ENCODE measurements around the gene COPE. TPM values are rescaled to one million over a fixed set of nuclear protein-coding genes. Genes with fewer than 3 reads are reported as not detected.

The COPE gene
- total RNA-seq, 1 donor = 179 TPM

- no peak for DNase-seq (ENCODE audit: insufficient read length, low spot score, missing footprints)
- H3K4me2 ChIP-seq (ENCODE audit: insufficient read depth, low read length) = no peak overlapping the region
- H3K9me3 ChIP-seq (ENCODE audit: low read depth, low read length) = no peaks in the 10 kb centered on the region
- H3K27me3 ChIP-seq (ENCODE audit: insufficient read depth, low read length) = no peaks in the 10 kb centered on the region
- no peak overlapping the region for H3K4me3 ChIP-seq (ENCODE audit: insufficient read depth, low read length)
- no peaks in the 10 kb centered on the region for H4K20me1 ChIP-seq (ENCODE audit: insufficient read depth, low read length)
- H3K4me1 ChIP-seq (ENCODE audit: insufficient read depth, low read length) = peaks cover 7% of the 10 kb centered on the region
- H3K79me2 ChIP-seq (ENCODE audit: insufficient read depth, low read length) = peaks cover 27% of the 10 kb centered on the region
- H3K36me3 ChIP-seq (ENCODE audit: insufficient read depth, low read length) = peaks cover 7% of the 10 kb centered on the region
- TF ChIP-seq CTCF (IDR thresholded peaks at IDR 0.05; ENCODE audit: extremely low read depth, low read depth, low read length) = no peak
- no peak overlapping the region for H3K27ac ChIP-seq (ENCODE audit: low read depth, low read length)
- H2AFZ ChIP-seq (ENCODE audit: low read length) = no peak overlapping the region
Observed at GRCh38 chr19:18943465-18943864, 24.3 kb upstream of the COPE start.

- H3K4me3 ChIP-seq (ENCODE audit: insufficient read depth, low read length) = no peak overlapping the region
- H3K79me2 ChIP-seq (ENCODE audit: insufficient read depth, low read length) = peaks cover 32% of the 10 kb centered on the region
- H3K4me1 ChIP-seq (ENCODE audit: insufficient read depth, low read length) = peaks cover 7% of the 10 kb centered on the region
- no peaks in the 10 kb centered on the region for H3K27me3 ChIP-seq (ENCODE audit: insufficient read depth, low read length)
- TF ChIP-seq CTCF (IDR thresholded peaks at IDR 0.05; ENCODE audit: extremely low read depth, low read depth, low read length) = no peak
- DNase-seq (ENCODE audit: insufficient read length, low spot score, missing footprints) = peak; percentile 50
- no peak overlapping the region for H3K4me2 ChIP-seq (ENCODE audit: insufficient read depth, low read length)
- H4K20me1 ChIP-seq (ENCODE audit: insufficient read depth, low read length) = peaks cover 4% of the 10 kb centered on the region
- peaks cover 14% of the 10 kb centered on the region for H3K36me3 ChIP-seq (ENCODE audit: insufficient read depth, low read length)
- H3K9me3 ChIP-seq (ENCODE audit: low read depth, low read length) = no peaks in the 10 kb centered on the region
- H3K27ac ChIP-seq (ENCODE audit: low read depth, low read length) = no peak overlapping the region
- H2AFZ ChIP-seq (ENCODE audit: low read length) = no peak overlapping the region
Observed at GRCh38 chr19:18942692-18943091, 23.5 kb upstream of the COPE start.

- Histone ChIP-seq H3K27ac (ENCODE audit: low read depth, low read length) (no peak overlapping the region), H2AFZ (ENCODE audit: low read length) (peak overlapping the region; percentile 90), H3K4me1 (ENCODE audit: insufficient read depth, low read length) (peaks cover 7% of the 10 kb centered on the region), H3K4me3 (ENCODE audit: insufficient read depth, low read length) (peak overlapping the region; percentile 62), H3K9me3 (ENCODE audit: low read depth, low read length) (no peaks in the 10 kb centered on the region), H3K36me3 (ENCODE audit: insufficient read depth, low read length) (peaks cover 16% of the 10 kb centered on the region), H4K20me1 (ENCODE audit: insufficient read depth, low read length) (peaks cover 4% of the 10 kb centered on the region), H3K79me2 (ENCODE audit: insufficient read depth, low read length) (peaks cover 35% of the 10 kb centered on the region), H3K4me2 (ENCODE audit: insufficient read depth, low read length) (peak overlapping the region; percentile 82), H3K27me3 (ENCODE audit: insufficient read depth, low read length) (no peaks in the 10 kb centered on the region)
- peak; percentile 73 for DNase-seq (ENCODE audit: insufficient read length, low spot score, missing footprints)
- TF ChIP-seq CTCF (IDR thresholded peaks at IDR 0.05; ENCODE audit: extremely low read depth, low read depth, low read length) = no peak
Observed at GRCh38 chr19:18941628-18942354, 22.6 kb upstream of the COPE start.

GRCh38 chr19:18940769-18941627 is 21.8 kb upstream of the COPE start, which contains the start of gene HOMER3:
HOMER3 (minus strand) TSS chr19:18941217; CDS start chr19:18938982, 2,235 bp downstream.
- H3K27ac ChIP-seq (ENCODE audit: low read depth, low read length) = peak within 1 kb of the TSS; percentile 78
- peak; percentile 100 for DNase-seq (ENCODE audit: insufficient read length, low spot score, missing footprints)
- H3K4me1 ChIP-seq (ENCODE audit: insufficient read depth, low read length) = peaks cover 7% of the 10 kb centered on the region
- H3K4me3 ChIP-seq (ENCODE audit: insufficient read depth, low read length) = peak within 1 kb of the TSS; percentile 88
- H2AFZ ChIP-seq (ENCODE audit: low read length) = peak within 1 kb of the TSS; percentile 90
- H3K27me3 ChIP-seq (ENCODE audit: insufficient read depth, low read length) = no peaks in the 10 kb centered on the region
- peaks cover 35% of the 10 kb centered on the region for H3K79me2 ChIP-seq (ENCODE audit: insufficient read depth, low read length)
- TF ChIP-seq CTCF (IDR thresholded peaks at IDR 0.05; ENCODE audit: extremely low read depth, low read depth, low read length) = peak; percentile 9
- H3K36me3 ChIP-seq (ENCODE audit: insufficient read depth, low read length) = peaks cover 15% of the 10 kb centered on the region
- no peaks in the 10 kb centered on the region for H3K9me3 ChIP-seq (ENCODE audit: low read depth, low read length)
- peak within 1 kb of the TSS; percentile 91 for H3K4me2 ChIP-seq (ENCODE audit: insufficient read depth, low read length)
- H4K20me1 ChIP-seq (ENCODE audit: insufficient read depth, low read length) = peaks cover 4% of the 10 kb centered on the region

Measured in osteoblast (primary cell).